Smooth muscle cell (in vitro differentiated cells): ENCODE measurements around the gene DDAH1. TPM values are rescaled to one million over a fixed set of nuclear protein-coding genes. Genes with fewer than 3 reads are reported as not detected.

Source experiments
- DNase-seq: peaks from one replicate; lab custom pipeline; 2025; ENCODE audit not compliant: unreplicated experiment; lab: John Stamatoyannopoulos, UW
- H2AFZ ChIP-seq: fragments of 200-600 bp; sonication (generic); 2 replicates; pipeline ENCODE4 v1.6.0; 2016; ENCODE audit warnings: antibody characterized with exemption, low read depth, mild to moderate bottlenecking
- H3F3A ChIP-seq: fragments of 200-600 bp; sonication (generic); 2 replicates; pipeline ENCODE4 v1.6.0; 2017; ENCODE audit warnings: antibody characterized with exemption, low read depth
- H3K27ac ChIP-seq: fragments of 200-600 bp; sonication (generic); 2 replicates; pipeline ENCODE4 v1.5.1; 2016; ENCODE audit warnings: low read depth, mild to moderate bottlenecking
- H3K27me3 ChIP-seq: fragments of 200-600 bp; sonication (generic); 2 replicates; pipeline ENCODE4 v1.6.1; 2016; ENCODE audit warnings: low read depth, mild to moderate bottlenecking
- H3K36me3 ChIP-seq: fragments of 200-600 bp; sonication (generic); 2 replicates; pipeline ENCODE4 v1.5.1; 2016; ENCODE audit warnings: low read depth
- H3K4me1 ChIP-seq: fragments of 200-600 bp; sonication (generic); 2 replicates; pipeline ENCODE4 v1.5.1; 2016; ENCODE audit warnings: low read depth
- H3K4me2 ChIP-seq: fragments of 200-600 bp; sonication (generic); 2 replicates; pipeline ENCODE4 v1.6.0; 2016; ENCODE audit warnings: mild to moderate bottlenecking
- H3K4me3 ChIP-seq: fragments of 200-600 bp; sonication (generic); 2 replicates; pipeline ENCODE4 v1.5.1; 2016; ENCODE audit warnings: mild to moderate bottlenecking
- H3K79me2 ChIP-seq: fragments of 200-600 bp; sonication (generic); 2 replicates; pipeline ENCODE4 v1.6.0; 2016; ENCODE audit warnings: low read depth, mild to moderate bottlenecking
- H3K9ac ChIP-seq: fragments of 200-600 bp; sonication (generic); 2 replicates; pipeline ENCODE4 v1.6.0; 2016; ENCODE audit warnings: low read depth
- H3K9me3 ChIP-seq: fragments of 200-600 bp; sonication (generic); replicated peaks from 2 replicates; pipeline ENCODE4 v1.5.1; 2016; ENCODE audit warnings: low read depth
- H4K20me1 ChIP-seq: fragments of 200-600 bp; sonication (generic); 2 replicates; pipeline ENCODE4 v1.6.0; 2016; ENCODE audit warnings: low read depth
- CTCF ChIP-seq: fragments of 200-600 bp; sonication (generic); IDR thresholded peaks from 2 replicates; pipeline ENCODE4 v1.5.1; 2017; ENCODE audit warnings: borderline replicate concordance, mild to moderate bottlenecking, antibody characterized with exemption; ENCODE audit not compliant: insufficient read depth, poor library complexity, severe bottlenecking
- WGBS: methylation state at CpG from one replicate; pipeline ENCODE4 v1.1.7; 2016; ENCODE audit warnings: low lambda C conversion rate; 5-methylcytosine and 5-hydroxymethylcytosine counted together
- polyA plus RNA-seq: library from polyadenylated mRNA; unstranded; fragments of >200 nt; fragmentation: Nextera tagmentation; extraction: Ambion mirVana; gene quantifications from 2 replicates; pipeline ENCODE4 v1.2.1, GENCODE V29; 2016
- total RNA-seq: library from RNA; depleted of rRNA; stranded (reverse); fragments of >200 nt; gene quantifications from 2 replicates; pipeline ENCODE4 v1.2.3, GENCODE V29; 2014

The DDAH1 gene
- total and polyA plus RNA-seq, 2 experiments from 2014 or later, result 13.8 to 30.8 TPM

- Histone ChIP-seq H3F3A (no peaks in the 10 kb centered on the region), H3K4me2 (no peak overlapping the region), H3K9me3 (no peaks in the 10 kb centered on the region), H4K20me1 (no peaks in the 10 kb centered on the region), H2AFZ (no peak overlapping the region), H3K27ac (no peak overlapping the region), H3K36me3 (no peaks in the 10 kb centered on the region), H3K4me1 (no peaks in the 10 kb centered on the region), H3K9ac (no peak overlapping the region), H3K27me3 (no peaks in the 10 kb centered on the region), H3K79me2 (no peaks in the 10 kb centered on the region), H3K4me3 (no peak overlapping the region)
- no peak for TF ChIP-seq CTCF
- DNase-seq, result no peak
- WGBS, result 89% methylated on average over 1 of the region's 1 CpG
These were observed 88.6 kb downstream of the DDAH1 start for GRCh38 chr1:85376356-85376755.

GRCh38 chr1:85375493-85375892, 89.5 kb downstream of the DDAH1 start:
- Histone ChIP-seq H3K79me2 (no peaks in the 10 kb centered on the region), H3K9me3 (no peaks in the 10 kb centered on the region), H3K9ac (no peak overlapping the region), H4K20me1 (no peaks in the 10 kb centered on the region), H3K27ac (no peak overlapping the region), H3K27me3 (no peaks in the 10 kb centered on the region), H2AFZ (no peak overlapping the region), H3K4me1 (no peaks in the 10 kb centered on the region), H3K36me3 (no peaks in the 10 kb centered on the region), H3K4me3 (no peak overlapping the region), H3K4me2 (no peak overlapping the region), H3F3A (no peaks in the 10 kb centered on the region)
- WGBS, result 94% methylated on average over 2 of the region's 2 CpGs
- TF ChIP-seq CTCF, result no peak
- no peak for DNase-seq

- Histone ChIP-seq H3K4me2 (no peak overlapping the region), H4K20me1 (no peaks in the 10 kb centered on the region), H3F3A (no peaks in the 10 kb centered on the region), H3K9ac (no peak overlapping the region), H3K4me3 (no peak overlapping the region), H3K36me3 (no peaks in the 10 kb centered on the region), H2AFZ (no peak overlapping the region), H3K4me1 (no peaks in the 10 kb centered on the region), H3K9me3 (no peaks in the 10 kb centered on the region), H3K27ac (no peak overlapping the region), H3K27me3 (no peaks in the 10 kb centered on the region), H3K79me2 (no peaks in the 10 kb centered on the region)
- no peak for DNase-seq
- no peak for TF ChIP-seq CTCF
These were observed 90.8 kb downstream of the DDAH1 start for GRCh38 chr1:85374160-85374559.

GRCh38 chr1:85373378-85373708, 91.6 kb downstream of the DDAH1 start:
- Histone ChIP-seq H3K27ac (no peak overlapping the region), H2AFZ (no peak overlapping the region), H3F3A (no peaks in the 10 kb centered on the region), H3K36me3 (no peaks in the 10 kb centered on the region), H3K4me2 (no peak overlapping the region), H3K79me2 (no peaks in the 10 kb centered on the region), H3K4me3 (no peak overlapping the region), H3K9me3 (no peaks in the 10 kb centered on the region), H3K27me3 (no peaks in the 10 kb centered on the region), H3K4me1 (no peaks in the 10 kb centered on the region), H3K9ac (no peak overlapping the region), H4K20me1 (no peaks in the 10 kb centered on the region)
- DNase-seq, result no peak
- WGBS, result 86% methylated on average over 3 of the region's 3 CpGs
- no peak for TF ChIP-seq CTCF
